ENCODE measurements around the gene PIGO.

GRCh38 chr9:35105126-35105525 is 8.7 kb upstream of the PIGO start:
- no peak for TF ChIP-seq POLR2A (IDR thresholded peaks at IDR 0.05)
- no peak for TF ChIP-seq CTCF (IDR thresholded peaks at IDR 0.05)
- TF ChIP-seq POLR2AphosphoS5 (IDR thresholded peaks at IDR 0.05), result no peak
